WI38 (cell line): Measurements from ENCODE around the gene RBM4B.
A peak's percentile ranks its signal among the peaks of the same experiment; 100 is the strongest.

Experiments used
- H3K4me3 ChIP-seq: 2 replicates; pipeline ENCODE4 v1.5.1; 2011; ENCODE audit warnings: low read depth, mild to moderate bottlenecking, control low read depth, low read length
- TF ChIP-seq, protein P1 (sequence below): IDR thresholded peaks from 2 replicates; pipeline ENCODE4 v1.5.1; 2012; ENCODE audit warnings: low read depth, mild to moderate bottlenecking, control low read depth, low read length

The RBM4B gene

DNA sequence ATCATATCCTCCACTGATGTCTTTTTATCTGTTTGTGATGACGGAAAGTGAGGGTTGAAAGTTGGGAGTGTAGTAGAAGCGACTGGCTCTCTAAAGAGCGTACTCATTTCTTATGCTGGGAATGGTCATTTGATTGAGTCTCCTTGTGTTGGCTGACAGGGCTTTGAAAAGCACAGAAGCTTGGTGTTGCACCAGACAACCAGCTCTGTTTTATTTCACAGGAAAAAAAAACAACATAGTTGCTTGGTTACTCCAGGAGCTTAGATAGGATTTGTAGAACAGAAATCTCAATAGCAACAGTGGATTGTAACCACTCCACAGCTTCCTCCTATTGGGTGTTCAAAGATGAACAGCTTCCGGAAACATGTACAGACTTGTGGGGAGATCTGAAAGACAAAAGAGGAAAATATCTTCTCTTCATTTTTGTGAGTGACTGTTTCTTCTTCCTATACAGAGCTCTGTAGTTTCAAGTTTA, 58.6 kb downstream of the RBM4B start:
- peak overlapping the region; percentile 72 for H3K4me3 ChIP-seq
- TF ChIP-seq, protein P1, sequence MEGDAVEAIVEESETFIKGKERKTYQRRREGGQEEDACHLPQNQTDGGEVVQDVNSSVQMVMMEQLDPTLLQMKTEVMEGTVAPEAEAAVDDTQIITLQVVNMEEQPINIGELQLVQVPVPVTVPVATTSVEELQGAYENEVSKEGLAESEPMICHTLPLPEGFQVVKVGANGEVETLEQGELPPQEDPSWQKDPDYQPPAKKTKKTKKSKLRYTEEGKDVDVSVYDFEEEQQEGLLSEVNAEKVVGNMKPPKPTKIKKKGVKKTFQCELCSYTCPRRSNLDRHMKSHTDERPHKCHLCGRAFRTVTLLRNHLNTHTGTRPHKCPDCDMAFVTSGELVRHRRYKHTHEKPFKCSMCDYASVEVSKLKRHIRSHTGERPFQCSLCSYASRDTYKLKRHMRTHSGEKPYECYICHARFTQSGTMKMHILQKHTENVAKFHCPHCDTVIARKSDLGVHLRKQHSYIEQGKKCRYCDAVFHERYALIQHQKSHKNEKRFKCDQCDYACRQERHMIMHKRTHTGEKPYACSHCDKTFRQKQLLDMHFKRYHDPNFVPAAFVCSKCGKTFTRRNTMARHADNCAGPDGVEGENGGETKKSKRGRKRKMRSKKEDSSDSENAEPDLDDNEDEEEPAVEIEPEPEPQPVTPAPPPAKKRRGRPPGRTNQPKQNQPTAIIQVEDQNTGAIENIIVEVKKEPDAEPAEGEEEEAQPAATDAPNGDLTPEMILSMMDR = no peak

GRCh38 chr11:66617155-66617834, 60.4 kb downstream of the RBM4B start:
- TF ChIP-seq, protein P1 = no peak
- H3K4me3 ChIP-seq = peak overlapping the region; percentile 72

DNA sequence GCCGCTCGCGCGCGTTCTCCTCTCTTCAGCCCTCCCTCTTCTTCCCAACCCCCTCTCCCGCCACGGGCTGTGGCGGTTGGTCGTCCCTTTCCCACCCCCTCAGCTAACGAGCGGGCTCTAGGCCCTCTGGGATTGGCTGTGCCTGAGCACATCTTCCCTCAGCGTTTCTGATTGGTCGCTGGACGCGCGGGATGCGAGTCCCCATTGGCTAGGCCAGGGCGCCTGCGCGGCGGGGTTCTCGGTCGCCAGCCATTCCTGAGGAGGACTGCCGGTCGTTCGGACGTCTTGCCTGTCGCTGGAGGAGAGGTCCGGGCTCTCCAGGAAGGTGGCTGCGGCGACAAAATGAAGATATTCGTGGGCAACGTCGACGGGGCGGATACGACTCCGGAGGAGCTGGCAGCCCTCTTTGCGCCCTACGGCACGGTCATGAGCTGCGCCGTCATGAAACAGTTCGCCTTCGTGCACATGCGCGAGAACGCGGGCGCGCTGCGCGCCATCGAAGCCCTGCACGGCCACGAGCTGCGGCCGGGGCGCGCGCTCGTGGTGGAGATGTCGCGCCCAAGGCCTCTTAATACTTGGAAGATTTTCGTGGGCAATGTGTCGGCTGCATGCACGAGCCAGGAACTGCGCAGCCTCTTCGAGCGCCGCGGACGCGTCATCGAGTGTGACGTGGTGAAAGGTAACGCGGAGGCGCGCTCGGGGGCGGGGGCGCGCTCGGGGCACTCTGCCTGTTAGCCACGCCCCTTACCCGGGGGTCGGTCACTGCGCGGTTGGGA, 61.1 kb downstream of the RBM4B start, which contains the start of gene RBM14:
TSS of gene RBM14 (plus strand) at position 252 of the 776 bp plus-strand sequence. CDS start at position 343, 91 bp downstream.
- TF ChIP-seq, protein P1 = no peak
- peak within 1 kb of the TSS; percentile 72 for H3K4me3 ChIP-seq
